Measurements from ENCODE around the gene EIF4E2. TPM values are rescaled to one million over a fixed set of nuclear protein-coding genes. Genes with fewer than 3 reads are reported as not detected.
A peak's percentile ranks its signal among the peaks of the same experiment; 100 is the strongest.

EIF4E2 gene, protein sequence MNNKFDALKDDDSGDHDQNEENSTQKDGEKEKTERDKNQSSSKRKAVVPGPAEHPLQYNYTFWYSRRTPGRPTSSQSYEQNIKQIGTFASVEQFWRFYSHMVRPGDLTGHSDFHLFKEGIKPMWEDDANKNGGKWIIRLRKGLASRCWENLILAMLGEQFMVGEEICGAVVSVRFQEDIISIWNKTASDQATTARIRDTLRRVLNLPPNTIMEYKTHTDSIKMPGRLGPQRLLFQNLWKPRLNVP
- 87.1 to 95.7 TPM (median 89.3 TPM) in 3 replicates for total RNA-seq
- long read RNA-seq, transcript EIF4E2-207 (8 exons, 3,525 nt): minor isoform, 25 of 134 reads
- long read RNA-seq, transcript EIF4E2-206 (6 exons, 1,014 nt): minor isoform, 14 of 134 reads
- long read RNA-seq, transcript EIF4E2-201 (7 exons, 1,604 nt): major isoform, 64 of 134 reads
- long read RNA-seq, transcript EIF4E2-202 (7 exons, 3,448 nt): minor isoform, 11 of 134 reads
- long read RNA-seq, partial matches to known transcripts: 2 of 134 reads
- long read RNA-seq, other reads (novel, unspliced or antisense): 15 of 134 reads

DNA sequence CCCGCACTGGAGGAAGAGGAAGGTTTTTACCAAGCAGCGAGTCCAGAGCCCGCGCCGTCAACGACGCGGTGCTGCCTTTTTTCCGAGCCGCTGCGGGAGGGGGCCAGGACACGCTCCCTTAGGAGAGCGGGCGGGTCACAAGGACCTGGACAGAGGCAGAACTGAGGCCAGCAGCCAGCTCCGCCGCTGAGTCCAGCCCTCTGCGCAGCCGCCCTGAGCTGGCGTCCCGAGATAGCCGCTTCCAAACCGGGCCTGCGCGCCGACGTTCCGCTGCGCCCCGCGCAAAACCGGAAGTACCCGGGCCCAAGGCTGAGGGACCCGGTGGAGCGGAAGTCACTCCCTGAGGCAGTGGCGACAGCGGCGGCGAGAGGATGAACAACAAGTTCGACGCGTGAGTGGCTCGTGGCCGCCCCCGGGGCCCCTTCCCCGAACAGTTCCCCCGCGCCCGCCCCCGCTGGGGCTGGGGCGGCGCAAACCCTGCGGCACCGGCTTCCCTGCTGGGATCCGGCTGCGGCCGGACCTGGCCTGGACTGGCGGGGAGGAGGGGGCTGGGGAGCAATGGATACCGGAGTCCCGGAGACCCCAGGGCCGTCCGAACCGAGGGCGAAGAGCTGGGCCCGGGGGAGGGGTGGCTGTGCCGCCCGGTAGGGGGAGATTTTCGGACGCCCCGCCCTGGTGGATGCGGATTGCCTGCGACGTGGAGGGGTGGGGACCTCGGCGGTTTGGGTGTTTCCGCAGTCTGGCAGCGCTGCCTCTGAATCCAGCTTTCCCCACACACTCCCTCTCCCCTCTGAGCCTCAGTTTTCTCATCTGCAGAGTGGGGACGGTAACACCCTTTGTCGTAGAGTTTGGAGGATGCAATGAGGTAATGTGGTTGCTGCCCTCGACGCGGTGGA, at the start of gene EIF4E2, which contains the start of gene TIGD1:
EIF4E2 (plus strand) TSS at position 336 of the 896 bp plus-strand sequence; CDS start at position 372, 36 bp downstream.
TIGD1 (minus strand) TSS at position 204 of the 896 bp plus-strand sequence. CDS start 675 bp downstream, outside the sequence.
- H3K4me3 Mint-ChIP-seq (ENCODE audit: unreplicated experiment): peak within 1 kb of the TSS; percentile 97
- no peaks in the 10 kb centered on the region for H3K27me3 Mint-ChIP-seq (ENCODE audit: low read depth)
- H3K9me3 Mint-ChIP-seq (ENCODE audit: low read depth): peaks cover 7% of the 10 kb centered on the region
- DNase-seq (ENCODE audit: low spot score): peak; percentile 98
- H3K36me3 Mint-ChIP-seq (ENCODE audit: low read depth): peaks cover 8% of the 10 kb centered on the region
- peak within 1 kb of the TSS; percentile 97 for H3K27ac Mint-ChIP-seq (ENCODE audit: unreplicated experiment)
- TF ChIP-seq, protein P1, sequence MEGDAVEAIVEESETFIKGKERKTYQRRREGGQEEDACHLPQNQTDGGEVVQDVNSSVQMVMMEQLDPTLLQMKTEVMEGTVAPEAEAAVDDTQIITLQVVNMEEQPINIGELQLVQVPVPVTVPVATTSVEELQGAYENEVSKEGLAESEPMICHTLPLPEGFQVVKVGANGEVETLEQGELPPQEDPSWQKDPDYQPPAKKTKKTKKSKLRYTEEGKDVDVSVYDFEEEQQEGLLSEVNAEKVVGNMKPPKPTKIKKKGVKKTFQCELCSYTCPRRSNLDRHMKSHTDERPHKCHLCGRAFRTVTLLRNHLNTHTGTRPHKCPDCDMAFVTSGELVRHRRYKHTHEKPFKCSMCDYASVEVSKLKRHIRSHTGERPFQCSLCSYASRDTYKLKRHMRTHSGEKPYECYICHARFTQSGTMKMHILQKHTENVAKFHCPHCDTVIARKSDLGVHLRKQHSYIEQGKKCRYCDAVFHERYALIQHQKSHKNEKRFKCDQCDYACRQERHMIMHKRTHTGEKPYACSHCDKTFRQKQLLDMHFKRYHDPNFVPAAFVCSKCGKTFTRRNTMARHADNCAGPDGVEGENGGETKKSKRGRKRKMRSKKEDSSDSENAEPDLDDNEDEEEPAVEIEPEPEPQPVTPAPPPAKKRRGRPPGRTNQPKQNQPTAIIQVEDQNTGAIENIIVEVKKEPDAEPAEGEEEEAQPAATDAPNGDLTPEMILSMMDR (IDR thresholded peaks at IDR 0.05): peak; percentile 69
- H3K4me1 Mint-ChIP-seq (ENCODE audit: low read depth): peaks cover 47% of the 10 kb centered on the region

DNA sequence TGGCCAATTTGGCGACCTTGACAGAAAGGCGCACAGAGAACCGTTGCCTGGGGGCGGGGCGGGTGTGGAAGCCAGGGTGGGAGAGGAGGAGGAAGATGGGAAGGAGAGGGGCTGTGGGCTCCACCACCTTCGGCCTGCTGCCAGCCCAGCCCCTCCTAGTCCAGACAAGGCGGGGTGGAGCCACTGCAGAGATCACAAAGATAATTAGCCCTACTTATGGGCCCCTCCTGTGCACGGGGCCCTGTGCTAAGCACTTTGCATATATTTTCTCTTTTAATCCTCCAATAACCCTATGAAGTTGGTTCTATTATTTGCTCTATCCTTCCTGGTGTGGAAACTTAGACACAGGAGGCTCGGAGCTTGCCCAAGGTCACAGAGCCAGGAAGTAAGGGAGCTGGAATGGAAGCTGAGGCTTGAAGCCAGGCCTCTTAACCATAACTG, 49.1 kb upstream of the EIF4E2 start:
- DNase-seq (ENCODE audit: low spot score): no peak
- Mint-ChIP-seq H3K27me3 (ENCODE audit: low read depth) (peaks cover 45% of the 10 kb centered on the region), H3K36me3 (ENCODE audit: low read depth) (no peaks in the 10 kb centered on the region), H3K9me3 (ENCODE audit: low read depth) (no peaks in the 10 kb centered on the region), H3K4me1 (ENCODE audit: low read depth) (peaks cover 9% of the 10 kb centered on the region), H3K4me3 (ENCODE audit: unreplicated experiment) (no peak overlapping the region), H3K27ac (ENCODE audit: unreplicated experiment) (no peak overlapping the region)
- TF ChIP-seq, protein P1 (IDR thresholded peaks at IDR 0.05): no peak

DNA sequence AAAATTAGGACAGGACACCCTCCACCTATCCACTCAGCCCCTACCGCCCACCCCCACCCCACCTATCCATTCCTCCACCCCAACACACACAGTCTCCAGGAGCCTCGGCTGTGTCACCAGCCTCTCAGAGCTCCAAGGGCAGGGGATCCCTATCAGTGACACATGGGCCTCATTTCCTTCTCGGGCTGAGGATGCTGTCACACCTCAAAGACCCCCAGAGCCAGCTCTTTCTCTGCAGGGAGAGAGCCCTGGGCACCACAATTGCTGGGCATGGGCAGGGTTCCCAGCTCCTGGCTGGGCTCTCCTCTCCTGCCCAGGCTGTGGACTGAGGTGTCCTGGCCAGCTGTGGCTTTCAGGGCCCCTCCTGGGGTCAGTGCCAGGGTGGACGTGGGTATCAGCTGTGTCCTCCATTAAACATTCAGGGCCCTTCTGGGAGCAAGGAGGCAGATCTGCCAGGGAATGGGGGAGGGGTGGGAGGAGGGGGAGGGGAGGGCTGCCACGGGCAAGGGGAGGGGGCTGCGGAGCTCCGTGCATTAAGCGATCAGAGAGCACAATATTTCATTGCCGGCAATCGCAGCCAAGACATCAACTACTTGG, 48.6 kb upstream of the EIF4E2 start:
- Mint-ChIP-seq H3K4me1 (ENCODE audit: low read depth) (peaks cover 9% of the 10 kb centered on the region), H3K27me3 (ENCODE audit: low read depth) (peaks cover 45% of the 10 kb centered on the region), H3K36me3 (ENCODE audit: low read depth) (no peaks in the 10 kb centered on the region), H3K27ac (ENCODE audit: unreplicated experiment) (no peak overlapping the region), H3K9me3 (ENCODE audit: low read depth) (no peaks in the 10 kb centered on the region), H3K4me3 (ENCODE audit: unreplicated experiment) (no peak overlapping the region)
- TF ChIP-seq, protein P1 (IDR thresholded peaks at IDR 0.05): no peak
- DNase-seq (ENCODE audit: low spot score): no peak

DNA sequence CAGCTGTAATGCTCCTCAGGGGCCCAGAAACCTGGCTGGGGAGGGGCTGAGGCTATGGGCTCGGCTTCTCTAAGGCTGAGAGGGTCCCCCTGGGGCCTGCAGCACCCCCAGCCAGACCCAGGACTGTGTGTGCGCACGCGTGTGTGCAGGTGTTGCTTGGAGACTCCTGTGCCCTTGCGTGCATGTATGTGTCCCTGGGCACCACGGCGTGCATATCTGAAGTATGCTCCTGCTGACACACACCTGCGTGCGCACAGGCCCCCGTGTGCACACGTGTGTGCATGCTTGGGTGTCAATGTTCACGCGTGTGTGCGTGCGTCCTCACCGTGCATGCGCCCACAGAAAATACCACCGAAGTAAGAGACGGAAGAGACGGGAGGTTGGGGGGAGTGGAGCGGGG, 48.0 kb upstream of the EIF4E2 start:
- TF ChIP-seq, protein P1 (IDR thresholded peaks at IDR 0.05): no peak
- no peaks in the 10 kb centered on the region for H3K36me3 Mint-ChIP-seq (ENCODE audit: low read depth)
- DNase-seq (ENCODE audit: low spot score): no peak
- H3K27me3 Mint-ChIP-seq (ENCODE audit: low read depth): peaks cover 50% of the 10 kb centered on the region
- no peaks in the 10 kb centered on the region for H3K9me3 Mint-ChIP-seq (ENCODE audit: low read depth)
- peak overlapping the region; percentile 52 for H3K4me3 Mint-ChIP-seq (ENCODE audit: unreplicated experiment)
- H3K27ac Mint-ChIP-seq (ENCODE audit: unreplicated experiment): no peak overlapping the region
- peaks cover 9% of the 10 kb centered on the region for H3K4me1 Mint-ChIP-seq (ENCODE audit: low read depth)
